ENCODE measurements around the gene CYP24A1.
A peak's percentile ranks its signal among the peaks of the same experiment; 100 is the strongest.

Gene CYP24A1

DNA sequence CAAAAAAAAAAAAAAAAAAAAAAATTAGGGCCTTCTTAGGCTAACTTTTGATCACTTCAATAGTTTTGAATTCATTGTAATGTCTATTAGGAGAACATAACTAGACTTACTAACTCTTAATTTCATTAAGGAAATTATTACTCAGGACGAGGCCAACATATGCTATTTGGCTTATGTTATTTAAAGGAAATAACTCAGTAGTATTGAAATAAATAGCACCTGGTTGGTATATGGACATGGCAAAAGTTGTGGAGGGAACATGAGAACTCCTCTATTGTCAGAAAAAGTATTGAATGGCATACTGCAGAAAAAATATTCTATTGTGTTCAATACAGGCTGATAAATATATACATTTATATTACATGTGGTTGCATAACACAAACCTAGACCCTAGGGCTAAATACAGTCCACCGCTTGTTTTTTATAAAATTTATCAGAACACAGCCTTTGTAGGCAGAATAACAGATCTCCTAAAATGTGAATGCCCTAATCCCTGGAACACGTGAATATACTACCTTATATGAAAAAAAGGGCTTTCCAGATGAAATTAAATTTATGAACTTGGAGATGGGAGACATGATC, 18.0 kb downstream of the CYP24A1 start:
- no peak for DNase-seq

DNA sequence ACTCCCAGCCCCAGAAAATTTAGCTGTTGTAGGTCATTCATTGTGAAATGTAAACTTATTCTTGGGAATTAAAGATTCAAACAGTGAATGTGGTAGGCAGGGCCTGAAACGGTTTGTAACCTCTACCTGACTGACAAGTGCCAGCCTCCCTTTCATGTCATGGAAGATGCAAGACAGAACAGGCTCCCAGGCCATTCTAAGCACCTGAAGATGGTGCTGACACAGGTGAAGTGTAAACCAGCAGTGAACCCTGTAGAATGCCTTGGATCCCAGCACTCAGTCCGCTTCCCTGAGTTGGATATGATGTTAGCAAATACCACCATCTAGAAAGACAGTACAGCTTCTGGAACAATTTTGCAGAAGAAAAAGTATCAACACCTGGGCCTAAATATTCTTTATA, 19.3 kb downstream of the CYP24A1 start:
- no peak for DNase-seq

DNA sequence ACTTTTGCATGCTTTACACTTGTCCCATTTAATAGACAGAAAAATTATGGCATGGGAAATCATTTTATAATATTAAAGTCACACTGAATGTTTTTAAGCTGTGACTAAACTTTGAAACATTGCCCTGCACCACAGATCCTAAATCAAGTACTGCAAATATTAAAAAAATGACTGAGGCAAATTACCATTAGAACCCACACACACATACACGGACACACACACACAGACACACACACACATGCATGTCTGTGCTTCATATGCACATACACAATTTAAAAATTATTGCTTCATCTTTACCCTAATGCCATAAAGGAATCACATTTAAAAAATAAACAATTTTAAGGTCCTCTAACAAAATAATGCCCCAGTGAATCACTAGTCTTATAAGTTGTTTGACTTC, 19.9 kb downstream of the CYP24A1 start:
- DNase-seq = no peak

DNA sequence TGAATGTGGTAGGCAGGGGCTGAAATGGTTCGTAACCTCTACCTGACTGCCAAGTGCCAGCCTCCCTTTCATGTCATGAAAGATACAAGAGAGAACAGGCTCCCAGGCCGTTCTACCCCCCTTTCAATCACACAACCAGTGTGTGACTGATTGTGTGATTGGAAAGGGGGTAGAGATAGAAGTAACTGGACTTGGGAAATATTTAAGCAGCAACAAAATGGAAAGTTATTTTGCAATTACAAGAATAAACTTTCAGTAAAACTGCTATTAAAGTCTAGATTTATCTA, 20.8 kb downstream of the CYP24A1 start:
- no peak for DNase-seq

DNA sequence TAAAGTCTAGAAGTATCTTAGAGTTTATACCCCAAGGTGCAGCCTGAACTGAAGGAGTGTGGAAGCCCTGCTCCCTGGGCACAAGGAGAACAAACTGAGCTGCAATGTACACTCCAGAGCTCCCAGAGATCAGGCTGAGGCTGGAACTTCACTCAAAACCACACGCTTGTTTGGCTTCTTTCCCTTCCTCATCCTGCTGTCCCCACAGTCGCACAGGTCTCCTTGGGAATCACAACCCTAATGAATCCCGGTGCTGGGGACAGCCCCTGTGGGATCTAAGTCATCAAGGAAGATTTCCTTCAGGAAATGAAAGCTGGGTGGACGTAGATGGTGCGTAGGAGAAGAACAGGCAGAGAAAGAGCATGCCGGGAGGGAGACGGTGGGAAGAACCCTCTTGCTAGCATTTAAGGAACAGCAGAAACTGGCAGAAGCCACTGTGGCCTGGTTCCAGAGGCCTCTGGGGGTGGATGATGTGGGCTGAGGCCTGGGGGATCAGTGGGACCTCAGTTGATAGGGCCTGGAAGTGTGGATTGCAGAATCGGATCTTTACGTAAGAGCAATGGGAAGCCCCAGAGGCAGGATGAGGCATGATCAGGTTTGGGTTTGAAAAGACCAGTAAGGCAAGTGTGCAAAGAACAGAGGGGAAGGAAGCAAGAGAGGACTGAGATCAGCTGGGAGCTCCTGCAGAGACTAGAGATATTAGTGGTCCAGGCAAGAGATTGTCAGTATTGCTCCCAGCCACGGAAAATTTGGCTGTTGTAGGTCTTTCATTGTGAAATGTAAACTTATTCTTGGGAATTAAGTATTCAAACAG, 21.4 kb downstream of the CYP24A1 start:
- DNase-seq = no peak

DNA sequence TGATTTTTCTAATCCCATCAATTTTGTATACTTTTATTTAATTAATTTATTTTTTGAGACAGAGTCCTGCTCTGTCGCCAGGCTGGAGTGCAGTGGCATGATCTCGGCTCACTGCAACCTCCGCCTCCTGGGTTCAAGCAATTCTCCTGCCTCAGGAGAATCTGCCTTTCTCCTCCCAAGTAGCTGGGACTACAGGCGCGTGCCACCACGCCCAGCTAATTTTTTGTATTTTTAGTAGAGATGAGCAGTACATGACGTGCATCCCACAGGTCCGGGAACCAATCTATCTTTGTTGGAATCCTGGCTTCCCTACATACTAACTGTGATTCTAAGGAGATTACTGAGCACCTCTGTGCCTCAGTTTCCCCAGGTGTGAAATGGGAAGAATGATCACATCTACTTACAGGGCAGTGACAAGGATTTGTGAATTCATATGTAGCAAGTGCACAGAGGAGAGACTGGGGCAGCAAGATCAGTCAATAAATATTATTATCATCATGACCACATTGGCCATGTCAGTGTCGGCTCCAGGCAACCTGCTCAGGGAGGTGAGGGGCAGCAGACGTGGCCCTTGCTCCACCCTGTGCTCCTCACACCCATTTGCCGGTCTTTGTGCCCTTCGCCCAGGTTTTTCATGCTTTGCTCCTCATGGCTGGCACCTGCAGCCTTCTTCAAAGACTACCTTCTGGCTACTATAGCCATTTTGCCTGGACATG, 22.1 kb downstream of the CYP24A1 start:
- no peak for DNase-seq

DNA sequence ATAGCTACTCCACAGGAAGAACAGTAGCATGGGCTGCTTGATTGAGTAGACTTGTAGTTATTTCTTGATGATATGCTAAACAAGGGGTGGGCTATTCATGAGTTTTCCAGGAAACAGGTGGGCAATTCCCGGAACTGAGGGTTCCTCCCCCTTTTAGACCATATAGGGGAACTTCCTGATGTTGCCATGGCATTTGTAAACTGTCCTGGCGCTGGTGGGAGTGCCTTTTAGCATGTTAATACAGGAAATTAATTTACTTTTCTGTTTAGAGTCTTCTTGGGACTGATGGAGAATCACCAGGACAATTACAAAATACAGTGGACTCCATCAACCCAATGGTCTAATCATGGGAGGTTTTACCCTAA, 22.7 kb downstream of the CYP24A1 start:
- DNase-seq = no peak

DNA sequence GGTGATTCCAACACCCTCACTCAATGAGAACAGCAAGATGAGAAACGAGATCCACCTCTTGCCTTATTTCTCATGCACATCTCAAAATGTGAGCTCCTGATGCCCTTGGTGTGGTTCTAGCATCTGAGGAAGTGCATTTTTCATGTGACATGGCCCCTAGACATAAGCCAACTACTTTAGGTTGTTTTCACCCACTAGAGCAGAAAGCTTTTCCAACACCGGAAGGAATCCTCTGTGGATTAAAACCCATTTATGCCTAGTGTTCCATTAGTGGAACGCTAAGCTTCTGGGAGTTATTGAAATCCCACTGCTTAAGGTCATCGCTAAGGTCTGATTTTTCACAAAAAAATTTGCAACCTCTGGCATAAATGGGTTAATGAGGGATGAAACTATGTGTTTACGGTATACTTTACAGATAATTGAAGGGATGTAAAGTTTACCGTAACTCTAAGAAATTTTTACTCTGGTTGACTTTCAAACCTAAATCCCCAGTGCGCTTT, 24.0 kb downstream of the CYP24A1 start:
- DNase-seq = no peak

DNA sequence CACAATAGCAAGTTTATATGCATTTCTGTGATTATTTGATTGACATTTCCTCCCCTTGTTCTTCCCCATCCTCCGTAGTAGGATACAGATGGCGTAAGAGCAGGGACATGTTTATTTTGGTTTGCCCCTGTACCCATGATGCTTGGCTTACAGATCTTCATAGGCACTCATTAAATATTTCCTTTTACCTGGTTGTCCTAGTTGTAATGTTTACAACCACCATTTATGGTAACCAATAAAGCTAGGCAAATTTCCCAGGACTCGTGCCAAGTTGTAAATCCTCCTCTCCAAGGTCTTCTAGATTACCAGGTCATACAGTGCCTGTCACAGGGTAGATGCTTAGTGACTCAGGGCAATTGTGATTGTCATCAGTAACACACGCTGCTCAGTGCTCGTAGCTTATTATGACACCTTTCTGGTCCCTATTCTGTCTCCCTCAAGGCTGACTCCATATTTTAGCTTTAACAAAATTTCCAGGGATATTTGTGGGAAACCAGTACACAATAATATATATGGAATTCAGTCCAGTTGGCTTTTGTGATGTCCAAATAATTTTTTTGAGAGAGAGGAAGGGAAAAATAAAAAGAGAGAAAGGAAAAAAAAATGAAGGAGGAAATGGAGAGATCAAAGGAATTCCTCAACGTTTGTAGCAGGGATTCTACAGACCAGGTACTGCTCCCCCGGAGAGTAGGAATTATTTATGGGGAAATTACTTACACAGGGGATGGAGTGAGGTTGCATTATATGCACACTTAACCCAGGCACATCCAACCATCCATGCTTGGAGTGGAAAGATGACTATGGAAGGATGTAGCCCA, 24.6 kb downstream of the CYP24A1 start:
- no peak for DNase-seq

DNA sequence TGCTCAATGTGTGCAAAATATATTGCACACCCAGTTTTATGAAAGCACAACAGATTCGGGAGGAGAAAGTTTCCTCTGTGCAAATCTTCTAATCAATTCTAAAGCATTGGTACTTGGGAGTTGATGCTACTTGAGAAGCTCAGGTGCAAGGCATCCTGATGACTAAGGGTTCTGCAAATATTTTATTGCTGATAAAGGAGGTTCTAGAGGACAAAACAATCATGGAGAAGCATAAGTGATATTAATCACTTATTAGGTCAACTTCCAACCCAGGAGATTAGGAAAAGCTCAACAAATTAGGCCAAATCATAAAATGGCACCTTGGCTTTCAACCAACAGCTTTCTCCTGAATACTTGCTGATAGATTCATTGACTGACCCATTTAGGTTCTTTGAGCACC, 27.1 kb downstream of the CYP24A1 start:
- DNase-seq = no peak

DNA sequence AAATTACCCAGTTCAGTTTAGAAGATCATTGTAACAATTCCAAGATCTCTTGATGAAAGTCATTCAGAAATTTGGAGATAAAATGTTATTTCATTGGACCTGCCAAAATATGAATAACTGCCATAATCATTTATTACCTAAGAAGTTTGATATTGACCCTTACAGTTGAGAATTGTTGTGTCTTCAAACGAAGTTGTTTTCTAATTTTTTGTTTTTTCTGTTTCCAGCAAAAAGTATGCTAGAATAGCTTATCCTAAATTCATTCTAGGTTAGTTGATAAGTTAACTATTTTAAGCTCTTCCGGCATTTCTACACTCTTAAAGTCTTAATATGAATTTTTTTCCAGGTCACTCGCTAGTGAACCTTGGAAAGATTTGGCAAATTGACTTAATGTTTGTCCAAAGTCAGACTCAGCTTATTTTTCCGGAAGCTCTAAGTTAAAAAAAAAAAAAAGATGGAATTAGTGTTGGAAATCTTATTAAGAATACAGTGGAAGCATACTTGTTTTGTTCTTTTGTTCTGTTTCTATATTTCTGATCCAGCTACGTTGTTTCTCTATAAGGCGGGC, 28.9 kb downstream of the CYP24A1 start:
- DNase-seq = no peak

DNA sequence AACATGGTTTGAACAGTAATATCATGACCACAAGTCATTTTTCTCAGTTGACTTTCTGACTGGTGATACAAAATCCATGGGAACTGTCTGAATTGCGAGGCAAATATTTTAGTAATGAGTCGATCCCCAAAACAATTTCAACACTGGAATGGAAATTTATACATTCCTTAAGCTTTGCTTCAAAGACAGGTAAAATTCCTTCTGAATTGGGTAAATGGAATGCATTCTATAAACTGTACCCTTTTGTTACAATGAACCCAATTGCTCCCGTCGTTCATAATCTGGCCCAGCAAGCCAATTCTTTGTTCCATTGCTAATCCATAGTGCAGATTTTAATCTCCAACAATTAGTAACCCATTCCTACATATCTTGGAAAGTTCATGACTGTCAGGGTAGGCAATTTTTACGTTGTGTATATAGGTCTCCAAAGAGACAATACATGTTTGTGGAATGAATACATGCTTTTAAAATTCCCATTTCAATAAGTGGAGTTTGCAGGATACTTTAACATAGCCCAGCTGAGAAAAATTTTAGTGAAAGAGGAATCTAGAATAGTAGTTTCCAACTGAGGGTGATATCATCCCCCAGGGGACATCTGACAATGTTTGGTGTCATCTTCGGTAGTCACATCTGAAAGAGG, 32.7 kb downstream of the CYP24A1 start:
- DNase-seq = peak; percentile 86

DNA sequence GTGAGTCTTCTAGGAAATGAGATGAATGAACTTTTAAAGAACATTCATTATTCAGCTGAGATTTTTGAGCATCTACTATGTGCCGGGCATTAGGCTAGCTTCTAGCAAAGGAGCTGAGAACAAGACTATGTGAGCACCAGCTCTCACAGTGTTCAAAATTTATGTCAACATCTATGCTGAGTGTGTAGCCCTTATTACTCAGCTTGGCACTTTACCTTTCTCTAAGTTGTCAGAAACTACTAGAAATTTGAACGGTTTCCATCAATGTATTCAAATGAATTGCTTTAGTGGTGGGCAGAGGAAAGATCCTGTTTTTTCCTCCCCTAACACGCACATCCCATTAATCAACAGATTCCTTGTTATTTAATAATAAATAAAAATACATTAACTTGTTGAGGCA, 33.3 kb downstream of the CYP24A1 start:
- DNase-seq = no peak

DNA sequence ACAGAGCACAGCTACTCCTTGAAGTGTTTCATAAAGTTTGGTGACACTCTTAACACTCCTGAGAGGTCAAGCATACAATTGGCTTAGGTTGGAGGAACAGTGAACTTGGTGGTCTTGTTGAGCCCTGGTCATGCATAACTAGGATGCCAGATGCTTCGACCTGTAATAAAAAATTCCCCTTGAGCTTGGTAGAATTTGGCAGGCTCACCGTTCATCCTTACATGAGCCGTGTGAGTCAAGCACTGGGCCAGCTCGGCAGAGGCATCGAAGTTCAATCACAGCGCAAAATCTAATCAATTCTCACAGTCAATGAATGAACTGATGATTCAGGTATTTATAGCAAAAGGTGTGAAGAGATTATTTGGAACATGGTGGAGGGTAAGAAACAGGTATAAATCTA, 33.7 kb downstream of the CYP24A1 start:
- no peak for DNase-seq

DNA sequence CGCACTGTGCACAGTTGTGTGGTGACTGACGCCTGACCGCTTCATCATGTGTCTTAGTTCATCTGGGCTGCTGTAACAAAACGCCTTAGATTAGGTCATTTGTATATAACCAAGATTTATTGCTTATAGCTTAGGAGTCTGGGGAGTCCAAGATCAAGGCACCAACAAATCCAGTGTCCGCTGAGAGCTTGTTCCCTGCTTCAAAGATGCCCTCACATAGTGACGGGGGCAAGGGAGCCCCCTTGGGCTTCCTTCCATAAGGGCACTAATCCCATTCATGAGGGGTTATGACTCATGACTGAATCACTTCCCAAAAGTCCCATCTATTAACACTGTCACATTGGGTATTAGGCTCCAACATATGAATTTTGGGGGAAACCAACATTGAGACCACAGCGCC, 34.6 kb downstream of the CYP24A1 start:
- DNase-seq = peak; percentile 23

DNA sequence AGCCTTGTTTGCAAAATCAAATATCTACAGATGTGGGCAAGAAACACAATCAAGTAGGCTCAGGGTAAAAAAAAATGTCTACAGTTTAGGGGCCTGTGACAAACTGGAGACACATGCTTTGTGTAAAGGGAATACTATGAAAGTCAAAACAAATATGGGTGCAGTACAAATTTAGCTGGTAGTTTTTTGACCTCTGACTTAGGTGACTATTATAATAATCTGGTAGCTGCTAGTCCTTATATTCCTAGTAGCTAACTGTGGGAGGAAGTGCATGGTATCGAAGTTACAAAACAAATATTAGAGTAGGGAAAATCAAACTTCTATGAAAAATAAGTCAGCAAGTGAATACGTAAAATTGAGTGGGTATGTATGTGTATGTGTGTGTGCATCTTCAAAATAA, 35.4 kb downstream of the CYP24A1 start:
- DNase-seq = no peak

DNA sequence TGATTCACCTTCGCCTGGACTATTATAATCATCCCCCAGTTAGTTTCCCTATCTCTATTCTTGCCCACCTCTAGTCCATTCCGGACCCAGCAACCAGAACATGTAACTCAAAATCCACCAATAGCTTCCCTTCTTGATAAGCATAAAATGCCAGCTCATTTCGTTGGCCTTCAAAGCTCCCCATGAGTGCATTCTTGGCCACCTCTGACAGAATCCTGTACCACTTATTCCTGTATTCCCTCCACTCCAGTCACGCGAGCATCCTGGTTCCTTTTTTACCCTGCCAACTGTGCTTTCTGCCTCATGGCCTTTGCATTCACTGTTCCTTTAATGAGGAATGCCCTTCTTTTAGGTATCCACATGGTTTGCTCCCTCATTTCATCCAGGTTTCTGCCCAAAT, 36.7 kb downstream of the CYP24A1 start:
- DNase-seq = peak; percentile 34

DNA sequence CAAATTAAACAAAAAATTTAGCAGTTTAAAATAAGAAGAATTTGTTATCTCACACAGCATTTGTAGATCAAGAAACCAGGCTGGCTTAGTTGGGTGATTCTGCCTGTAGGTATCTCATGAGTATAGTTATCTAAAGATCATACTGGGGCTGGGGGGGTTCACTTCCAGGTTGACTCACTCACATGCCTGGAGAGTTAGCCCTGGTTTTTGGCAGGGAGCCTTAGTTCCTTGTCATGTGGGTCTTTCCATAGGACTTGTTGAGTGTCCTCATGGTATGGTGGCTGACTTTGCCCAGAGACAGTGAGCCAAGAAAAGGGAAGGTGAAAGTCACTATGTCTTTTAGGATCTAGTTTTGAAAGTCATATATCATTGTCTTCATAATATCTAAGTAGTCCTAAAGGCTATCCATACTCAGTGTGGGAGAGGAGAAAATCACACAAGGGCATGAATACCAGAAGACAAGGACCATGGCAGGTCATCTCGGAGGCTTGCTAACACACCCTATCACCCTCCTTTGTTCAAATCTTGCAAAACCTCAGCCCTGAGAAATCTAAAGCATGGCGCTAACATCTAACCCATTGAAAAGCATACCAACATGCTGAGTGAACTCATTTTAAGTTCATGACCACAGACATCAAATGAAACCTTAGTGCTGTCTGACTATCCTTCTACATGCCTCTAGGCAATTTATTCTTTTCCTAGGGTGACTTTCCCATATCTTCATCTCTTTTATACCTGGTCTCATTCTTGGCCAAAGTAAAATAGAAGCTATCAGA, 39.2 kb downstream of the CYP24A1 start:
- DNase-seq = peak; percentile 91

DNA sequence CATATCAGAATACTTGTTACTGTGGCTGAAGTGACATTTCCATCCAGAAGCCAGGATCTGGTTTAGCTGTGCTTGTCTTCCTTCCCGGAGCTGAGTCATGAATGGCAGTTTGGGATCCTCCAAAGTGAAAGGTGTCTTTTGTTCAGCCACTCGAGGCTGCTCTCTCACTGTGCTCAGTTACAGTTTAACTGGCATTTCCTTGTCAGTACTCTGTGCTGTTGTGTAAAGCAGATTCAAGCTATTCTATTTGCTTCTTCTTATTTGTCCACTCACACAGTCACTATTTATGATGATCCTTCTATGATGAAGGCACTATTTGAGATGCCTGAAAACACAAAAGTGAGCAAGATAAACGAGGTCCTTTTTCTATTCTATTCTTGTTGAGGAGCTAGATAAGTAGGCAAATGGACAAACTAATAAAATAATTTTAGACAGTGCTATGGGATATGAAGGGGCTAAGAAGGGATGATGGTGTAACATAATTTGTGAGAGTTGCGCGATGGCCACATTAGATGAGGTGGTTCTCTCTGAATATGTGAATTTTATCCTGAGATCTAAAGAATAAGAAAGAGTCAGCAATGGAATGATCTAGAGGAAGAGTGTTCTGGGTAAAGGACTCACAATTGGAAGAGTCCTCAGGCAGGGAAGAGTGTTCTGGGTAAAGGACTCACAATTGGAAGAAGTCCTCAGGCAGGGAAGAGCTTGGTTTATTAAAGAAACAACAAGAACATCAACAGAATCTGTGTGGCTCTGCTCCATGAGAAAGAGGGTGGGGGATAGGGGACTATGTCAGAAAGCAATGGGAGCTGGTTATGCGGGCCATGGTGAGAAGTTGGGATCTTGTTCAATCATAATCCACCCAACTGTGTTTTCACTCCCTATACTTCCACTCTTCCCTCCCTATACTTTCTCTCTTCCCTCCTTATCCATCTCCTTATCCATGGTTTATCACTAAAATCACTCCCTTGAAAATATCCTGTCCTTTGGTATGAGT, 40.1 kb downstream of the CYP24A1 start:
- peak; percentile 50 for DNase-seq
